Uterus (tissue), 2 donors: Measurements from ENCODE around the gene WDFY2.

ENCODE experiments used
- CTCF ChIP-seq, 4 experiments: fragments of 200-600 bp in 2 of 4; fragments of 450-650 bp in 2 of 4; sonication (generic) in 2 of 4; IDR thresholded peaks; one replicate each; pipeline ENCODE4 v1.5.1; 2016 to 2019; ENCODE audit warnings: antibody characterized with exemption in 4 of 4, mild to moderate bottlenecking in 2 of 4, moderate library complexity in 1 of 4
- POLR2A ChIP-seq, 2 donors: fragments of 450-650 bp; IDR thresholded peaks; one replicate each; pipeline ENCODE4 v1.6.1; 2016; ENCODE audit warnings: antibody characterized with exemption in 2 of 2, mild to moderate bottlenecking in 1 of 2, moderate library complexity in 1 of 2

- TF ChIP-seq CTCF (IDR thresholded peaks at IDR 0.05) (no peak), POLR2A (IDR thresholded peaks at IDR 0.05) (no peak)
These were observed 32.8 kb upstream of the WDFY2 start for GRCh38 chr13:51551416-51551815.
